Cardiac muscle cell (in vitro differentiated cells and primary cell): Measurements from ENCODE around the gene CHST11. TPM values are rescaled to one million over a fixed set of nuclear protein-coding genes. Genes with fewer than 3 reads are reported as not detected.

ENCODE experiments used
- DNase-seq, 2 donors: peaks; one replicate each; pipeline versions ENCODE4 v3.0.0 to v3.0.0-alpha.2; 2010 to 2017; ENCODE audit warnings: low read depth in 1 of 2, low spot score in 1 of 2
- H3K27ac ChIP-seq: fragments of 200-600 bp; sonication (generic); 2 replicates; pipeline ENCODE4 v1.5.1; 2016
- H3K27me3 ChIP-seq: fragments of 200-600 bp; sonication (generic); 2 replicates; pipeline ENCODE4 v1.6.0; 2016; ENCODE audit warnings: control low read depth
- H3K36me3 ChIP-seq: fragments of 200-600 bp; sonication (generic); 2 replicates; pipeline ENCODE4 v1.5.1; 2016; ENCODE audit warnings: control low read depth
- H3K4me1 ChIP-seq: fragments of 200-600 bp; sonication (generic); 2 replicates; pipeline ENCODE4 v1.8.1; 2017; ENCODE audit warnings: low read depth, mild to moderate bottlenecking, mixed run types
- H3K4me3 ChIP-seq: fragments of 200-600 bp; sonication (generic); 2 replicates; pipeline ENCODE4 v1.5.1; 2016; ENCODE audit warnings: mild to moderate bottlenecking
- H3K9me3 ChIP-seq: fragments of 200-600 bp; sonication (generic); 2 replicates; pipeline ENCODE4 v1.5.1; 2017; ENCODE audit warnings: low read depth, mild to moderate bottlenecking, control low read depth
- polyA plus RNA-seq: library from polyadenylated mRNA; unstranded; fragments of >200 nt; fragmentation: Nextera tagmentation; extraction: Ambion mirVana; gene quantifications from 2 replicates; pipeline ENCODE4 v1.2.1, GENCODE V29; 2016
- total RNA-seq: library from RNA; depleted of rRNA; stranded (reverse); fragments of >200 nt; gene quantifications from 2 replicates; pipeline ENCODE4 v1.2.3, GENCODE V29; 2016
- TF ChIP-seq, protein P1 (sequence below): IDR thresholded peaks from 2 replicates; pipeline ENCODE4 v1.5.1; 2012; ENCODE audit warnings: low read depth, mild to moderate bottlenecking, low read length

CHST11 gene
- total and polyA plus RNA-seq, 2 experiments from 2014 or later = 24.2 to 39.8 TPM

- H3K4me3 ChIP-seq = no peak overlapping the region
- H3K9me3 ChIP-seq = no peaks in the 10 kb centered on the region
- TF ChIP-seq, protein P1, sequence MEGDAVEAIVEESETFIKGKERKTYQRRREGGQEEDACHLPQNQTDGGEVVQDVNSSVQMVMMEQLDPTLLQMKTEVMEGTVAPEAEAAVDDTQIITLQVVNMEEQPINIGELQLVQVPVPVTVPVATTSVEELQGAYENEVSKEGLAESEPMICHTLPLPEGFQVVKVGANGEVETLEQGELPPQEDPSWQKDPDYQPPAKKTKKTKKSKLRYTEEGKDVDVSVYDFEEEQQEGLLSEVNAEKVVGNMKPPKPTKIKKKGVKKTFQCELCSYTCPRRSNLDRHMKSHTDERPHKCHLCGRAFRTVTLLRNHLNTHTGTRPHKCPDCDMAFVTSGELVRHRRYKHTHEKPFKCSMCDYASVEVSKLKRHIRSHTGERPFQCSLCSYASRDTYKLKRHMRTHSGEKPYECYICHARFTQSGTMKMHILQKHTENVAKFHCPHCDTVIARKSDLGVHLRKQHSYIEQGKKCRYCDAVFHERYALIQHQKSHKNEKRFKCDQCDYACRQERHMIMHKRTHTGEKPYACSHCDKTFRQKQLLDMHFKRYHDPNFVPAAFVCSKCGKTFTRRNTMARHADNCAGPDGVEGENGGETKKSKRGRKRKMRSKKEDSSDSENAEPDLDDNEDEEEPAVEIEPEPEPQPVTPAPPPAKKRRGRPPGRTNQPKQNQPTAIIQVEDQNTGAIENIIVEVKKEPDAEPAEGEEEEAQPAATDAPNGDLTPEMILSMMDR = no peak
- H3K36me3 ChIP-seq = no peaks in the 10 kb centered on the region
- no peak for DNase-seq
- H3K27me3 ChIP-seq = no peaks in the 10 kb centered on the region
- no peak overlapping the region for H3K27ac ChIP-seq
- no peaks in the 10 kb centered on the region for H3K4me1 ChIP-seq
Observed at GRCh38 chr12:104566244-104566993, 109.7 kb downstream of the CHST11 start.

- Histone ChIP-seq H3K27me3 (no peaks in the 10 kb centered on the region), H3K27ac (no peak overlapping the region), H3K9me3 (no peaks in the 10 kb centered on the region), H3K4me3 (no peak overlapping the region), H3K4me1 (no peaks in the 10 kb centered on the region), H3K36me3 (no peaks in the 10 kb centered on the region)
- TF ChIP-seq, protein P1 = no peak
- no peak for DNase-seq
Observed at GRCh38 chr12:104567832-104568486, 111.2 kb downstream of the CHST11 start.

DNA sequence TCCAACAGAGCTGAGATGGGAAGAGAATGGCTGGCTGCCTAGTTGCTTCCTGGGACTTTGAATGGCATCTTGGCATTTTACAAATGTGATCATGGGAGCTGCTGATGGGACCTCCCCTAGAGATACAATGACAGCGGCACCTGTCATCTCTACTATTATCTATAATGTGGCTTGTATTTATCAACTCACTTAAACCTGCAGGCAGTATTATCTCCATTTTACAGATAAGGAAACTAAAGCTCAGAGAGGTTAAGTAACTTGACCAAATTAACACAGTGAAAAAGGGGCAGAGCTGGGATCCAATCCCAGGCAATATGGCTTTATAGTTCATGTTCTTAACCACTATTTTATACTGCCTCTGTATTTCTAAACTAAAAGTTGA, 111.7 kb downstream of the CHST11 start:
- no peak for DNase-seq
- no peaks in the 10 kb centered on the region for H3K9me3 ChIP-seq
- H3K27ac ChIP-seq = no peak overlapping the region
- H3K27me3 ChIP-seq = no peaks in the 10 kb centered on the region
- H3K4me3 ChIP-seq = no peak overlapping the region
- H3K36me3 ChIP-seq = no peaks in the 10 kb centered on the region
- TF ChIP-seq, protein P1 = no peak
- H3K4me1 ChIP-seq = no peaks in the 10 kb centered on the region

DNA sequence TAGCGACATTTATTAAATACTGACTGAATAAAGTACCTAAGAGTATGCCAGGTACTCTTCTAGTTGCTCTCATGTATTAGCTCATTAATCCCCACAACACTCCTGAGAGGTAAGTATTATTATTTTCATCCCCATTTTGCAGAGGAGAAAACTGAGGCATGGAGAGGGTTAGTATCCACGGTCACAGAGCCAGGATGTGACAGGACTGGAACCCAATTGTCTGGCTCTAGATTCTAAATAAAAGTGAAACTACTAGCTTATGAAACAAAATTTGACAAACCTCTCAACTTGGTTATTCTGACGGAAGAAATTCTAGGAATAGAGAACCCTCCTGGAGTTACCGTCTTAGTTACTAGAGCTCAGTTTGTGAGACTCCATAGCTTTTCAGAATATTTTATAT, 112.2 kb downstream of the CHST11 start:
- Histone ChIP-seq H3K27ac (no peak overlapping the region), H3K9me3 (no peaks in the 10 kb centered on the region), H3K36me3 (no peaks in the 10 kb centered on the region), H3K27me3 (no peaks in the 10 kb centered on the region), H3K4me3 (no peak overlapping the region), H3K4me1 (no peaks in the 10 kb centered on the region)
- TF ChIP-seq, protein P1 = no peak
- DNase-seq = no peak

DNA sequence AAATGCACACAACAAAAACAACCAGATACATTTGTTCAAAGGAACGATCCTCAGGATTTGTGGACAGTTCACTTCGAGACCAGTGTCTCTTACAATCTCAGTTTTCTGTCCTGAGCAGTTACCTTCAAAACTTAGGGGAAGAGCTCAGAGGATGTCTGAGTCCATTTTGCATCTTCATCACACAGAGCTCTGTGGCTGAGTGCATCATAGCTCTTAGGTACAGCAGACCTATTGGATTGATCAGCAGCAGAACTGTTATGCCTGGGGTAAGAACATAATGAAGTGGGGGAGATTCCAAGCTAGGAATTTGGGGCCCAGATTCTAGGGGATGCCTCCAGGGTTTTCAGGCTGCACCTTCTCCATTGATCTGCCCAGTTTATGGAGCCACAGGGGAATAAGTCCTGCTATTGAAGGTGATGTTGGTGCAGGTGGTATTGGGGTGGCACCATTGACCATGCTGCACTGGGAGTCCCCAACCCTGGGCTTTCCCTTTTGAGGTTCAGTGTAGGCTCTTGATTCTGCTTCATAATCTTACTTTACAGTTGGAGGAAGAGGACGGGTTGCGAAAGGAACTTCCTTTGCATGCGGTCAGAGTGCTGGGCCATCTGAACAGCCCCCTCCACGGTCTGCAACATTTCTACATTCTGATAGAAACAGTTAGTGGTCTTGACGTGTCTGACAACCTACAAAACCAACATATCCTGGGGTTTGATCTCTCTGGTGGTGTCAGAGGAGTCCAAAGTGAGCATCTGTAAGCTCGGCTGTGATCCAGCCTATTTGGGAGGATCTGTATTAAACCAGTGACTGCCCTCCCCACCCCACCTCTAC, 112.8 kb downstream of the CHST11 start:
- no peaks in the 10 kb centered on the region for H3K9me3 ChIP-seq
- H3K27ac ChIP-seq = no peak overlapping the region
- no peaks in the 10 kb centered on the region for H3K4me1 ChIP-seq
- TF ChIP-seq, protein P1 = no peak
- peak in 1 of 2 donors; percentile 64 for DNase-seq
- H3K27me3 ChIP-seq = no peaks in the 10 kb centered on the region
- H3K4me3 ChIP-seq = no peak overlapping the region
- no peaks in the 10 kb centered on the region for H3K36me3 ChIP-seq
